ELR (cell line): ENCODE results near the gene LHFPL2.

Experiments
- DNase-seq: peaks from one replicate; pipeline ENCODE4 v3.0.0-alpha.2; 2015; ENCODE audit warnings: low read depth

The LHFPL2 gene

GRCh38 chr5:78523314-78524193 is 125.0 kb downstream of the LHFPL2 start:
- no peak for DNase-seq

DNA sequence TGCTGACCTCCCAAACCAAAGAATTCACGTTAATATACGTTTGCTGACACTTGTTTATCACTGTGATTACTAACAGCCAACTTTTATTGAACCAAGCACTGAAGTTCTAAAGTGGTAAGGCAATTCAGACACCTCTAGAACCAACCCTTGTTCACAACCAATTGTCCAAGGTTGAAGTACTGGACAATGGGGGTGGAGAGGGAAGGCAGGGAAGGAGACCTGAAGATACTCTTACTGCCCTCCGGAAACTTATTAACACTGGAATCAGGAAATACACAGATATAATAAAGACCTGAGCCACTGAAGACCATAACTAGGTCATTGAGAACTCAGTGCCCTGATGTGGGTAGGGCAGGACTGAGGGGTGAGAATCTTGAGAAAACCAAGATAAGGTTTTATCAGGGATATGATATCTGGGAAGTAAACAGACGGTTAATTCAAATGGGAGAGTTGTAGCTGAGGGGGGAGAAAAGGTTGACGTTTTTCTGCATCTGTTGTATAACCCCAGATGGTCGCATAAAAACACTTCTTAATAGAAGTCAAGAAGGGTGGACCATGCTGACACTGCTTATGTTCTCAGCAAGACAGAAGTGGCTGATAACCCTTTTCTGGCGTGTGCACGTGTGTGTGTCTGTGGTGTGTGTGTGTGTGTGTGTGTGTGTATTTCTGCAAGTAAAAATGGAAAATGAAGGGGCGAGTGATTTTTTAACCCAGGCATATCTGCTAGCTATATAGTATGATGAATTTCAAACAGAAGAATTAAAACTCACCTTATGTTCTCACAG is 125.9 kb downstream of the LHFPL2 start:
- DNase-seq = no peak

GRCh38 chr5:78521455-78521854 is 127.1 kb downstream of the LHFPL2 start:
- no peak for DNase-seq

GRCh38 chr5:78519198-78519941 is 129.2 kb downstream of the LHFPL2 start:
- DNase-seq = peak; percentile 40

DNA sequence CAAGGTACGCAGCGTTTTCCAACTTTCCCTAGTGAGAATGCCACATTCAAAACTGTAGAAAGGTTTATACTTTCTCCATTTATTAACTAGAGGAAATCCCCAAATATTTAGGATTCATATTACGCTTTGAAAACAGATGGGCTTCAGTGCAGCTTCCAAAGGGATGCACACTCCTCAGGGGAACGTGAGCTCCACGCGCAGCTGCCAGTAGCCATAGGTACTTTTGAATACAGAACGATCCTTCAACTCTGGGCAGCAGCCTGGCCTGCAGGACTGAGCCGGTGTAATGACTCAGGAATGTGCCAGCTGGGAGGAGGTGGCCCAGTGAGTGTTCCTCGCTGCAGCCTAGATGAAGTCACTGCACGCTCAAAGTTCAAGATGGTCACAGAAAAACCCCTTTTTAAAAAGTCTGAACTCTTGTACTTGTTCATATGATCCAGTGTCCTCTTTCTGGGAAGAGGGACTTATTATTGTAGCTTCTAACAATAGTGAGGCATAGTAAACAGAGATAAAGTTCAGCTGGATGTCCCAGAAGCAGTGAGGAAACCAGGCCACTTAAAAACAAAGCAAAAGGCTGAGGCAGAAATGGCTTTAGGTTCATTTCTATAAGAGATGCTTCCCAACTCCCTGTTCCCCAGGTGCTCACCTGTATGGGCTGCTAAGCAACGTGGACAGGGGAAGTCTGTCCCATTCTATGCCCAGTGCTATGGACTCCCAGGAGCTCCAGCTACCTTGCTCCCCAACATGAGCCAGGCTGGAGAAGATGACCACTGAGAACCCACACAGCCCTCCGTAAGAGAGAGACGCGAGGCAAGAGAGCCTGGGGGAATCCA is 130.0 kb downstream of the LHFPL2 start:
- DNase-seq = peak; percentile 89

GRCh38 chr5:78515670-78516069 is 132.9 kb downstream of the LHFPL2 start:
- no peak for DNase-seq

DNA sequence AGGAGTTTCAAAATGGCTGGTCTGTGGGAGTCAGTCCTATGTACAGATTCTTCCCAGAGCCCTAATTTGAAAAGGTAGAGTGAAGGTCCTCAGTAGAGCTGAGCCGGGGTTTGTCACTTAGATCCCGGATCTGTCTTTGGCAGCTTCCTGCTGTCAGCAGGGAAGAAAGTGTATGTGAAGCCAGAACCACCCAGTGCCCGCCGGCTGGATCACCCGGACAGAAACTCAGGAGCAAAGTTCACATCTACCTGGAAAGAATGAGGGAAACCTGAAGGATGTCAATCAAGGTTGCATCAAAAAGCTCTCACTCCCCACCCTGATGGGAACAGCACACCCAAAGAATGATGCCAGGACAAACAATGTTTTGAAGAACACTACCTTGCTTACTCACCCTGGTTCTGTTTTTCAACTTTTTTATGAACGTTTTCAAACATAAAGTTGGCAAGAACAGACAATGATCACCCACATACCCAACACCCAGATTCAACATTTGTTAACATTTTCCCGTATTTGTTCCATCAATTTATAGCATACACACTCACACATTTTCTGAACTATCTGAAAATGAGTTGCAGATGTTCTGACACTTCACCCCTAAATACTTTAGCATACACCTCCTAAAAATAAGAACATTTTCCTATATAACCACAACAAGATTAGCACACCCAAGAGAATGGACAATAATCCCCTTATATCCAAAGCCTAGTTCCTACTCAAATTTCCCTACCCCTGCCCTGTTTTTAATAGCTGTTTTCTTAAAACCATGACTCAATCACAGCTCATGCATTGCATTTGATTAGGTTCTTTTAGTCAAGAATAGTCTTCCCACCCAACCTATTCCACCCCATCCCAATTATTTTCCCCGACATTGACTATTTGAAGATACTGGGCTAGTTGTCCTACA is 133.9 kb downstream of the LHFPL2 start:
- no peak for DNase-seq

DNA sequence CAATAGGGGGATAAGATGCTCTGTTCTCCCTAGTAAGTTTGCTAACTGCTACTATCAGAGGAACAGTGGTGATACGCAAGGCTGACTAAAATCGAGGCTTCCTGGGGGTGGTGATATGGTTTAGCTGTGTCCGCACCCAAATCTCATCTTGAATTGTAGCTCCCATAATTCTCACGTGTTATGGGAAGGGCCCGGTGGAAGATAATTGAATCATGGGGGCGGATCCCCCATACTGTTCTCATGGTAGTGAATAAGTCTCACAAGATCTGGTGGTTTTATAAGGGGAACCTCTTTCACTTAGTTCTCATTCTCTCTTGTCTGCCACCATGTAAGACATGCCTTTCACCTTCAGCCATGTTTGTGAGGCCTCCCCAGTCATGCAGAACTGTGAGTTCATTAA is 135.1 kb downstream of the LHFPL2 start:
- DNase-seq = no peak

- no peak for DNase-seq
These were observed 136.1 kb downstream of the LHFPL2 start for GRCh38 chr5:78512435-78512834.

- no peak for DNase-seq
These were observed 137.3 kb downstream of the LHFPL2 start for GRCh38 chr5:78511121-78511906.

- peak; percentile 42 for DNase-seq
These were observed 138.4 kb downstream of the LHFPL2 start for GRCh38 chr5:78509884-78510769.

DNA sequence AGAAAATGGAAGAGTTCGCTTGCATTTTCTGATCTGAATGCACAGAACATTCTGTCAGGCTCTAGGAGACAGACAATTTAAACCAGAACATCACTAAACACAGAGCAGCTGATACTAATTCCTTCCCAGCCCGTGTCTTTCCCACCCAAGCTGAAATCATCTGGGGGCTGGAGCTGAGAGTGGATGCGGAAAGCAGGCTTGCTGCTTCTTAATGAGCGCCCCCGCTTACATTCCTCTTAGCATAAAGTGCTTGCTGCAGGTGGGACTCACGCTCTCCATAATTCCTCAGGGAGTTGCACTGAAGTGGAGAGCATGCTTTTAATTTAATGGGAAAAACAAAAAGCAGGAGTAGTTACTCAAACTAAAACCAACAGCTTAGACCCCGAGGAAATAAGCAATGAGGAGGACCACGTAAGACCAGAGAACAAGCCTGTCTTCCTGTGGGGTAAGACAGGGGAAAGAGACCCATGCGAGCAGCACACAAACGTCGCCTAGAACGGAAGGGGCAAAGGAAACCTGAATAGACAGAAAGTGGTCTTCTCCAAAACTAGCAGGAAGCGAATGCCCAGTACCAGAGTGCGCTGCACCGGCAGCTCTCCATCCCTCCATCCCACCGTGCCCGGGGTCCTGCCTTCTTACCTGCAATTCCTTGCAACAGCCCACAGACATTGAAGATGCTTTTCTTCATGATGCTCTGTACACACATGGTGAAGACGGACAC is 139.3 kb downstream of the LHFPL2 start:
- DNase-seq = no peak

DNA sequence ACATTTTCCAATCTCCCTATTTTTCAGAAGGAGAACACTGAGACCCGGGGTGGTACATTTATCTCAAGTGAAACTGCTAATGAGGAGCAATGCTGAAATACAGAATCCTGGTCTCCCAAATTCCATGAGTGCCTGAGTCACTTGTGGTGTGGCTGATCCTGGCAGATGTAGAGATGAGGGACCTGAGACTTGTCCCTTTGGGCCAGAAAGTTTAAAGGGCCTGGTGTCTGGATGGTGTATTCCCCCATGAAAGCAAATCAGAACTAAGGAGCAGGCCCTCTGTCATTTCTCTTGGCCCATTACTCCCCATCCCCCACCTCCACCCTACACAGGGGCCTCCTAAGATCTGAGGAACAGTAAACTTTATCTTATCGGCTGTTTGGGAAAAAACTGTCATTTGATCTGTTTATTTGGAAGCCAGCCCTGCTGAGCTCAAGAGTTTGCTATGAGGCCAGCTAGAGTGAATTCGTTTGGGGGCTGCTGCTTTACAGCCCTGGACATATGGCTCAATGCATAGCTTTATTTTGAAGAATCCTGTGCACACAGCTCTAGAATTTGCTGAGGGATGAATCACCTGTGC is 140.3 kb downstream of the LHFPL2 start:
- DNase-seq = peak; percentile 46

DNA sequence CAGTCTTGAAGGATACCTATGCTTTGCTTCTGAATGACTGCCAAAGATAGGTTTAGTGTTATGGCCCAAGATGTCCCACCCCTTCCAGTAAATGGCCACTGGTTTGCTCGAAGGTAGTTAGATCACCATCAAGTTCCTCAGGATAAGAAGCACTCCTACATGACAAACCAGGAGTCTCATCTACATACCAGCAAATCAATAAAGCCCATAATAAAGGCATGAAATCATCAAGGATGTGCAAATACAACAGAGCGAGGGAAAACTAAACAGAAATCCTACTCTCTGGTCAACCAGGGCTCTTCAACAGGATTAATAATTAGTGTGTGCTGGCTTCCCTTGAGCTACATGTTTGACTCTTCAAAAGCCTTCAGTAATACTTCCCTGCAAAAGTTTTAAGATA is 141.0 kb downstream of the LHFPL2 start:
- DNase-seq = no peak

DNA sequence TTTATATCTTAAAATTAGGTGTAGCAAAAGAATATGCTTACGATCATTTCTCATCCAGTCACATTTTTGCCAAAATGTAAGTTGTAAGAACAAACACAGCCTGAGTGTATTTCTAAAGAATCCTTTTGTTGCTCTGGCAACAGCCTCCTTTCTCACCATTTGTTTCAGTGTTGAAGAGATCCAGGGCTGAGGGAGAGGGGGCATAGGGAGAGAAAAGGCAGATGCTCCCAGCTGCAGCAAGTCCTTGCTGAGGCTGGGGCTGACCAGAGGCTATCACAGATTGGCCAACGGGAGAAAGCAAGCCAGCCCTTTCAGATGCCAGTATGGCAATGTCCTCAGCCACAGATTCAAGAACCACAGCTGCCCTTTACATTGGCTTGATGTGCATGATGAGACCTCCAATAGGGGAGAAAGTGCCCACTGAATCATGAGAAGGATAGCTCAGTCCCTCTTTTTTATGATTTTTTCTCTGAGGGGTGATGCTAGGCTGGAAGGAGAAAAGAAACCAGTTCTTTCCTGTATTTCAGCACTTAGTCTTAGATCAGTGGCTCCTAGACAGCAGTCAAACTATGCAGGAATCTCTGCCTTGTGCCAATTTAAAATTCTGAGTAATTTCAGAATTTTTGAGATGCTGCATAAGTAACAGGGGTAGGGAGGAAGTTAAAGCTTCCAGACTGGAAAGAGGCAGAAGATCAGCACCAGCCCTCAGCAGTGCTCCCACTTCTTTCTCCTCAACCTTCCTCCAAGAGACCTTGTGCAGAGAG is 142.1 kb downstream of the LHFPL2 start:
- no peak for DNase-seq

DNA sequence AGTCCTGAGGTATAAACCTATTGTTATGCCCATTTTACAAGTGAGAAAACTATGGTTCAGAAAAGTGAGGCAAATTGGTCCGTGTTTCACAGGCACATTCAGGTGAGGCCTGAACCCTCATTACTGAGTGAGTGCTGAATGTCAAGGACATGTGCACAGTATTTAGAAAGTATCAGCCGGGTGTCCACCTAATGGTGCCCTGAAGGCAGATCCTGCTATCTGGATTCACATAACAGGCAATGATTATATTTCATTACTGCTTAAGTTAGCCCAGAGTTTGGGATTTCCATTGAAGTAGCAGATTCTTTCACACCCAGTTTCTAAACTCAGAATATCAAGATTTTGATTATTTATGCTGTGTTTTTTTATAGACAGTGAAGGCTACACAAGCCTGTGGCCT is 142.7 kb downstream of the LHFPL2 start:
- DNase-seq = no peak
